Epithelial cell of alveolus of lung (primary cell): ENCODE data around the gene SLC22A25. TPM values are rescaled to one million over a fixed set of nuclear protein-coding genes. Genes with fewer than 3 reads are reported as not detected.

Source experiments
- total RNA-seq: library from RNA; depleted of rRNA; stranded (reverse); fragments of >200 nt; gene quantifications from 2 replicates; pipeline ENCODE4 v1.2.1, GENCODE V29; 2015

Gene SLC22A25
- total RNA-seq, result not detected in 2 replicates

DNA sequence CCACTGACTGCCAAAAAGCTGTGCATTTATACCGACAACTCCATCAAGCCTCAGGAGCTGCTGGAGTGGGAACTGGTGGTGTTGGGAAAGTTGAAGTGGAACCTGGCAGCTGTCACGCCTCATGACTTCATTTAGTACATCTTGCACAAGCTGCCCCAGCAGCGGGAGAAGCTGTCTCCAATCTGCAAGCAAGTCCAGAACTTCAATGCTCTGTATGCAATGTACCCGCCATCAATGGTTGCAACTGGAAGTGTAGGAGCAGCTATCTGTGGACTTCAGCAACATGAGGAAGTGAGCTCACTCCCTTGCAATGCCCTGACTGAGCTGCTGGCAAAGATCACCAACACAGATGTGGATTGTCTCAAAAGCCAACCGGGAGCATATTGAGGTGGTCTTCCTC lies at the start of gene SLC22A25:
Gene SLC22A25 (minus strand): TSS at position 67 of the 400 bp plus-strand sequence. CDS start 13,947 bp downstream, outside the sequence.

Other genes starting within 250 kb of the SLC22A25 start
- not detected in 2 replicates for gene SLC22A8, start 227.8 kb downstream of the SLC22A25 start, total RNA-seq
- gene SLC22A24, start 99.4 kb downstream of the SLC22A25 start, total RNA-seq, result not detected in 2 replicates
- gene SLC22A9, start 126.2 kb upstream of the SLC22A25 start, total RNA-seq, result not detected in 2 replicates
- gene PLAAT5, start 247.6 kb upstream of the SLC22A25 start, total RNA-seq, result 0.13 TPM in 1 of 2 replicates, not detected in the other